Kasumi-1 (cell line): ENCODE measurements around the gene SRPX2.

Experiments
- DNase-seq, 2 experiments: peaks; one replicate each; lab custom pipeline; 2025; lab: John Stamatoyannopoulos, UW

Gene SRPX2, protein sequence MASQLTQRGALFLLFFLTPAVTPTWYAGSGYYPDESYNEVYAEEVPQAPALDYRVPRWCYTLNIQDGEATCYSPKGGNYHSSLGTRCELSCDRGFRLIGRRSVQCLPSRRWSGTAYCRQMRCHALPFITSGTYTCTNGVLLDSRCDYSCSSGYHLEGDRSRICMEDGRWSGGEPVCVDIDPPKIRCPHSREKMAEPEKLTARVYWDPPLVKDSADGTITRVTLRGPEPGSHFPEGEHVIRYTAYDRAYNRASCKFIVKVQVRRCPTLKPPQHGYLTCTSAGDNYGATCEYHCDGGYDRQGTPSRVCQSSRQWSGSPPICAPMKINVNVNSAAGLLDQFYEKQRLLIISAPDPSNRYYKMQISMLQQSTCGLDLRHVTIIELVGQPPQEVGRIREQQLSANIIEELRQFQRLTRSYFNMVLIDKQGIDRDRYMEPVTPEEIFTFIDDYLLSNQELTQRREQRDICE

DNA sequence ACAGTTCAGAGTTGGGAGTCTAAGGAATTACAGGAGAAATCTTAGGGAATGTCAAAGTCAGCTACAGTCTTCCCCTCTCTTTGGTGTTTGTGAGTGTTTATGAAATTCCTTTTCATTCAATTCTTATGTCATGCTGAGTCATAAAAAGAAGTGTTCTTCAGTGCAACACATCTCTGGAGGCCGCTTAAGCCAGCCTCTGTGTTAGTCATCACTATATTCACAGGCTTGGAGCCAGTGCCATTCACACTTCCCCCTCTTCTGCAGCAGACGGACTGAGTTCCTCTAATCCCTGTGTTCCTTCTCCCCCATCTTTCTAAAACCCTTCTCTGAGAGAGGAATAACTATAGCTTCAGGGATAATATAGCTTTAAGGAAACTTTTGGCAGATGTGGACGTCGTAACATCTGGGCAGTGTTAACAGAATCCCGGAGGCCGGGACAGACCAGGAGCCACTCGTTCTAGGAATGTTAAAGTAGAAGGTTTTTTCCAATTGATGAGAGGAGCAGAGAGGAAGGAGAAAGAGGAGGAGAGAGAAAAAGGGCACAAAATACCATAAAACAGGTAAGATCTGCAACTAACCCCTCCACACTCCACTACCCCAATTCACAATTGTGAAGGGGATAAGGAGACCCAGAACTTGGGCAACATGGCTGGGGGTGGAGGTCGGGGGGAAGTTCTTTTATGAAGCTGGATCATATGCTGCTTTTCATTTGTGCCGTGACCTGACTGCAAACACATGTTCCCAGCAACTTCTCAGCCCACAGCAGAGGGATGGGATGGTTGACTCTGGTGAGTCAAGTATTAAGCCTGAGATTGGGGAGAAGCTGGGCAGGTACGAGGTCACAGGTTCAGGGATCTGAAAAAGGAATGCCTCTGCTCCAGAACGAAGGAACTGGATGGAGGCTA is at the start of gene SRPX2:
SRPX2 (plus strand) TSS at position 244 of the 905 bp plus-strand sequence. CDS start 2,124 bp downstream, outside the sequence.
- DNase-seq, result peak; percentile 23 to 36

DNA sequence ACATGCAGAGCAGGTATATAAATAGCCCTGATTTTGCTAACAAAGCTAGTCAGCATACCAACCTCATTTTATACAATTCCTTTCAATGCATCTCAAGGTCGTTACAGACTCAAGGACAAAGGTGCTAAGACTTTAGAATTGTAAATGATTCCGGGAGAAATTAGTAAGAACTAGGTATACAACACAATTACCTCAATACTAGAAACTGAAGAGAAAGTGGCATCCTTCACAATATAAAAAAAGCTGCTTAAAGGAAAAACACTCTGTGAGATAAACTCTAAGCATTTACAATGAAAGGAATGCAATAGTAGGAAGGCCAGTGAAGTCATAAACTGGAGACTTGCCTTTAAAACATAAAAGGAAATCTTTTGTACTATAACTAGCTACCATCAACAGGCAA is 47.4 kb upstream of the SRPX2 start:
- DNase-seq, result no peak

DNA sequence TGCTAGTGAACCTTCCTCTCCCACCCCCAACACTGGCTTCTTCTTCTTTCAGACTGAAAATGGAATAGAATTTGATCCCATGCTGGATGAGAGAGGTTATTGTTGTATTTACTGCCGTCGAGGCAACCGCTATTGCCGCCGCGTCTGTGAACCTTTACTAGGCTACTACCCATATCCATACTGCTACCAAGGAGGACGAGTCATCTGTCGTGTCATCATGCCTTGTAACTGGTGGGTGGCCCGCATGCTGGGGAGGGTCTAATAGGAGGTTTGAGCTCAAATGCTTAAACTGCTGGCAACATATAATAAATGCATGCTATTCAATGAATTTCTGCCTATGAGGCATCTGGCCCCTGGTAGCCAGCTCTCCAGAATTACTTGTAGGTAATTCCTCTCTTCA is 44.5 kb upstream of the SRPX2 start:
- DNase-seq, result no peak

DNA sequence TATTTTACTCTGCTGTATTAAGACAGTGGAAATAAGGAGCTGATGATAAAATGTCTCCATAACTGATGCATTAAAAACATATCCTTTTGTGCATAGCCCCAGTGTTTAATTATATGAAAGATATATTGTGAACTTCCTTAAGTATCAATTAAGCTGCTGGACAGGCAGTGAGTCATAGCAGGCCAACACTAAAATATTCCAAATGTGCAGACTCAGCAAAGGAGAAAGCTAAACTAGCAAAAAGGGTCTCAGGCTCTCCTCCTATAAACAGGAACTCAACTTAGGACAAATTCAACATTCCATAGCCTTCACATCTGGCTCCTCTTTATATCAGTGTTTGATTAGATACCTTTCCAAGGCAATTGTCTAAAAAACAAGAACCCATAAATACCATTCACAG is 43.7 kb upstream of the SRPX2 start:
- DNase-seq, result no peak

DNA sequence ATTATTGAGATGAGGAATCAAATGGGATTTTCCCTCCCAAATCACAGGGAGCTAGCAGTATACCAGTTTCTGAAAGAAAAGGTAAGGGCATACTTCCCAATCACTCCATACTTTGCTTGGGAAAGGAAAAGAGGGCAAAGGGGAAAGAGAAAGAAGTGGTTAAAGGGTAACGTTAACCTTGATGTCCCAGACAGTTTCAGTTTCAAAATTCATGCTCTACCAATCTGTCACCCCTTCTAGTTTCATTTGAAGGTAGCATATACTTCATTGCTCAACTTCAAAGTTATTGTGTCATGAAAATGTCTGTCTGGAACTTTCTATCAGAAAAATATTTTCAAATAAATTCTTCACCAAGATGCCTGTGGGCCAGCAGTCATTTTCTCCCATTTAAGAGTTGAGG is 43.2 kb upstream of the SRPX2 start:
- DNase-seq, result no peak

DNA sequence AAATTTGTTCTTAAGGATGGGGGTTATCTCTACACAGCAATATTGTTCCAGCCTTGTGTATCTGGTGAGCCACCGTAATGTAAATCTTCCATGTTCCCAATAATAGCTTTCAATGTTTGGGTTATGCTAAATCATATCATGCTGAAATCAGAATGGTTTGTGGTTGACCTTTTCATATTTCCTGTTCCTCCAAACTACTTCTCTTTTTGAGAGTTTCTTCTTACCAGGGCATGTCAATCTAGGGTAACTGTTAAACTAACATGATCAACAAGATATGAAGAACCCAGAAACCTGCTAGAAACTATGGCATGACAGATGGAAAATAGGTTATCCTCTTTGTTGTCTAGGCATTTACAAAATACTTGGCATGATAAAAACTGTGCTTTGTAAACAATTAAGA is 37.2 kb upstream of the SRPX2 start:
- peak; percentile 34 to 51 for DNase-seq

DNA sequence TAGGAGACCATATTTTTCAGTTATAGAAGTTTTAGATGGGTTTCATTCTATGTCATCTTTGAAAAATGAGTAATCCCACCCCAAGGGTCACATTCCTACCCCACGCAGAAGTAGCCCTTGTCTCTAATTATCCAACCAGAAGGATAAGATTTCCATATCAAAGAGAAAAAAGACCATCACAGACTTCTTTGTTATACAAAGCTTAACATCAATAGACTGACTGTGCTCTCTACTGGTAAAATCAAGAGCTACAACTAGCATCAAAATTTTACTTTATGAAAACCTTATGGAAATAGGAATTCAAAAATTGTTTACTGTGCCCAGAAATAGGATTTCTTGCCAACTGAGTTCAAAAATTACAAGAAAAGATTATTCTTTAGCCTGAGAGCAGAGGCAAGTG is 34.4 kb upstream of the SRPX2 start:
- DNase-seq, result peak; percentile 1 to 8

DNA sequence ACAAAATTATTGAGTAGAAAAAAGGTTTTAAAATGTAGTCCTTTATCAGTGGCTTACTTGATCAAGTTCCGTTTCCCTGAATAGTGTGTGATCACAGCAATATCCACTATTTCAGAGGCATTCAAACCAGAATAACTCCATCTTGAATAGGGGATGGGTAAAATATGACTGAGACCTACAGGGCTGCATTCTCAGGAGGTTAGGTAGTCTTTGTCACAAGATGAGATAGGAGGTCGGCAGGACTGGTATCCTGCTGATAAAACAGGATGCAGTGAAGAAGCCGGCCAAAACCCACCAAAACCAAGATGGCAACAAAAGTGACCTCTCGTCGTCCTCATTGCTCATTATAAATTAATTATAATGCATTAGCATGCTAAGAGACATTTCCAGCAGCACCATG is 32.0 kb upstream of the SRPX2 start:
- DNase-seq, result no peak

DNA sequence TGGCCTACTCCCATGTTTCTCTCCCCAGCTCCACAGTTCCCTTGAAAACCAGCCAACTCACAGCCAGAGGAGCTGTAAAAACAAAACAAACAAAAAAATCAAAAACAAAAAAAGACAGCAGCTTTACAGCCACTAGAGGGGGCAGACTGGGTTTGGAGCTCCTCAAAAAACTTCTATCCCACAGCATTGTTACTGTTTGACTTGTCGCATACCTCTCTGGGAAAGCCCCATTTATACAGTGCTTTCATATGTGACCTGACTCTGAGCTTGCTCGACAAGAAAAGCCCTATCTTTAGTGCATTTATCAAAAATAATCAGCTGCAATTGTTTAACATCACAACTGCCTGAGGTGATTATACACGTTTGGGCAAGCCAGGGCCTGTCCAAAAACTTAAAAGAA is 29.0 kb upstream of the SRPX2 start:
- peak; percentile 41 to 50 for DNase-seq

DNA sequence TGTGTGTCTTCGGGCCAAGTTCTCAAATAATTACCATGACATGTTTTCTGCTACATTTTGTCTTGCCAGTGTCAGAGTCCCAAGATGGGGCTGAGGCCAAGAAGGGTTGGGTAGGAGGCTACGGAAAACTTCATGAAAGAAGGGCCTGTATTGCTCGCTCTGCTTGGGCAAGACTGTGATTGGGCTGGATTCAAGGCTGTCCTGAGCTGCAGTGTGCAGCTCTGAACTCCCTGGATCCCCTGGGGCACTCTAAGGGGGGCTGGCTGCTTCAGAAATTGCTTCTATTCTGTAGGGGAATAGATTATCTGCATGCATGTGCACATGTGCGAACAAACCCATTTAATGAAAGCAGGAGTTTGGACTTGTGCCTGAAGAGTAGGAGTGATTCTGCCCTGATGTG is 21.0 kb upstream of the SRPX2 start:
- no peak for DNase-seq

DNA sequence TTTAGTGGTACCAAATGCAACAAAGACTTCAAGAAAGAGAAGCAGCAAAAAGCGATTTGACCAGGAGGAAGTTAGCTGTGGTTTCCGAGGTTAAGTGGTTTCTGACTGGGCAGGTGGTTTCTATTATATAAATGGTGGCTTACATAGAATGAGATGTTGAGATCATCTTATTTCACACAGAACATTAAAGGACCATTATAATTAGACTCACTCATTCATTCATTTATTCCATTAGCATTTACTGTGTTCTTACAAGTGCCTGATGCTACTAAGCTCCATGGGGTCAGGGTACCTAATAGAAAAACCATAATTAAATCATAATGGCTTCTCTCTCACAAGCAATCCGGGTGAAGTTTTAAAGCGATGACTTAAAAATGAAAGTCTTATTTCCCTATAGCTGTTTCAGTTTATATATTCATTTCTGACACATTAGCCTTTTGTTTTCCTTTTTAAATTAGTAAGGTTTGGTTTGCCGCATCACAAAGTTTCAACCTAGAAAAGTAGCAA is 18.0 kb upstream of the SRPX2 start:
- peak; percentile 3 to 9 for DNase-seq

DNA sequence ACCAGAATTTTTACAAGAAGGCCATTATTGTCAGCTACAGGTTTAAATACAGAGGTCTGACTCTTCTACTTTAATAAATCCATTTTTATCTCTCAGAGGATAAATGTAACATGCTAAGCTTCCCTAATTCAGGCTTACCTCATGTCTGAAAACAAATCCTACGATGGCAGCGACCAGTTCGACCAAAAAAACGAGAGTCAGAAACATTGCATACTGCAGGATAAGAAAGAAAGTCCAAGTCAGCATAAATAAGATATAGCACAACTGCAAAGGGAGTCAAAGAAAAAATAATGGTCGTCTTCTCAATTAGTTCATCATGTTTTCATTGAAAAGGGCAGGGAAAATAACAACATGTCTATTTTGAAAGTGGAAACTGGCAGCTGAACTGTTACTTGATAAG is 9.0 kb upstream of the SRPX2 start:
- DNase-seq, result no peak

DNA sequence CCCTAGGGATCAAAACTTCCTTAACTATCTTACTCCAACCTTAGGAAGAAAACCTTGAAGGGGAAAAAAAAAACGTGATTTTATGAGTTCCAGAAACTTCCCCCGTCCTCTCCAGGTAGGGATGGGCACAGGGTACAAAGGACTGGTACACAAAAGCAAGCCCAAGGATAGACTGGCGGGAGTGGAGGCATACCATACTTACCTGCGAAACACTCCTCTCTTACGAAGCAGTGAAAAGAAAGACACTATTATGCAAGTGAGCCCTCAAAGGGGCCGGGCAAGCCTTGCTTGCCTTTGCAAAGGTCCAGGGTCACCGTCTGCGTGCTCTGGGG is 8.0 kb upstream of the SRPX2 start:
- no peak for DNase-seq

DNA sequence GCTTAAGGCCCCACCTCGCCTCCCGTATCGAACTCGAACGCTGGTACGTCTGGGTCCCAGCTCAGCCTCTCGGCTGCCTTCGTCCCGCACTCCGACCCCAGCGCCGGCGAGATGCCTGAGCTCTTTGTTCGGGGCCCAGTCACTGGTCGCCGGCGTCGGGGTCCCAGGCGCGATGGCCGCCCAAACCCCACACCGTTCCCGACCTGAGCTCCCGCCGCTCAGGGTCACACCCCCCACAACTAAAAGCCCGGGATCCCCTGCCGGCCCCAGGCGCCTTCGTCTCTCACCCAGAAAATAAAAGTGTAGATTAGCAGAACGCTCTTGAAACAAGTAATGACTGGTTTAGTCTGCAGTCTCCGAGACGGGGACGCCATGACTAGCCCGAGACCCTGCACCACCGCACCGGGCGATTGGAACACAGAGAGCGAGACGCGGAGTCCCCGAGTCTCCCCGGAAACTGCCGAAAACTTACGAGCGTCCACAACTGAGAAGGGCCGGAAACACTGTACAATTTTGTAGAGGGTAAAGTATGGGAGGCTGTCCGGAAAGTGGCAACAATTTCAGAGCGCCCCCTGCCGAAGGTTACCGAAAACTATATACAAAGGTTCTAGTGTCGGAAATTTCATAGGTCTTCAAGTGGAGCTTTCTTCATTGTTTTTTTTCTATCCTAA is 7.5 kb upstream of the SRPX2 start, which contains the start of gene TSPAN6:
TSPAN6 (minus strand) TSS at position 486 of the 671 bp plus-strand sequence; CDS start at position 374, 112 bp downstream.
- DNase-seq, result no peak

DNA sequence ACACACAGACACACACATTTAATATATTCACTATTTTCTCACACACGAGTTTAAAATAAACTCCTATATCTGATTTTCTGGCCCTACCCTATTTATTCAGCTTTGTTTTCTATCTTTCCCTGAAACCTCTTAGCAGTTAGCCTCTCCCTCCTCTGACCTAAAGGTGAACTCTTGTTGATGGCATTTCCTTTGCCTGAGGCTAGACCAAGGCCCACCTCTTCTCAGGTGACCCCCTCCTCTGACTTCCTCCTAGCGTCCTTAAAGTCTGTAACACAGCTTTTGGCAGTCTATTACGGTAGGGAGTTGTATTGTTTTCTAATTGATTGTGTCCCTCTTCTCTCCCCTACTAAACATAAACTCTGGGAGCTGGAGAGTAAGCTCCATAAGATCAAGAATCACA is 1.7 kb upstream of the SRPX2 start:
- DNase-seq, result no peak

DNA sequence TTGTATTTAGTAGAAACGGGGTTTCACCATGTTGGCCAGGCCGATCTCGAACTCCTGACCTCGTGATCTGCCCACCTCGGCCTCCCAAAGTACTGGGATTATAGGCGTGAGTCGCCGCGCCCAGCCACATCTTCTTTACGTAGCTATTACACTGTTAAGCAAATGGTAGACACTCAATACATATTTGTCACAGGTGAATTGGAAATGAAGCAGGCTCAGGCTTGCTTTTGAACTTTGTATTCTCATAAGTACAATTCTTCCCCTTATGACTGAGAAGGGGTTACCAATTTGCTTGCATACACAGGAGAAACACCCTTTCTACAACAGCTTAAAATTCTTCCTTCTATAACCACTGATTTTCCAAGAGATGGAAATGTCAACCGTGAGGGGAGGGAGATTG is 787 bp upstream of the SRPX2 start:
- DNase-seq, result no peak

DNA sequence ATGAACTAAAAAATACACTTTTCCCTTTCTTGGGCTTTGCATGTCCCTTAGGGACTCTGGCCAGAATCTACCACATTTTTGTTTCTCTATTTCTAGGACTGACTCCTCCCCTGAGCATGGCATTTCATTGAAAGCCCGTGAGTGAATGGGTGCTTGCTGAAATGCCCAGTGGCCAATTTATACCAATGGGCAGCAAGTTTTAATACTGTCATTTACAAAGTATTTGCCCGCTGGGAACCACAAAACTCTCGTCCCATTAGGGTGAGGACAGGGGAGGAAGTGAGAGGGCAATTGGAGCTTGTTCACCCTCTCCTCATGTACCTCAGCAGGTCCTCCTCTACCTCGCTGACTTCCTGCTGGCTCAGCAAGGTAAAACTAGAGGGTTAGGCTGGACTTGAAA is 1.1 kb downstream of the SRPX2 start:
- DNase-seq, result no peak

DNA sequence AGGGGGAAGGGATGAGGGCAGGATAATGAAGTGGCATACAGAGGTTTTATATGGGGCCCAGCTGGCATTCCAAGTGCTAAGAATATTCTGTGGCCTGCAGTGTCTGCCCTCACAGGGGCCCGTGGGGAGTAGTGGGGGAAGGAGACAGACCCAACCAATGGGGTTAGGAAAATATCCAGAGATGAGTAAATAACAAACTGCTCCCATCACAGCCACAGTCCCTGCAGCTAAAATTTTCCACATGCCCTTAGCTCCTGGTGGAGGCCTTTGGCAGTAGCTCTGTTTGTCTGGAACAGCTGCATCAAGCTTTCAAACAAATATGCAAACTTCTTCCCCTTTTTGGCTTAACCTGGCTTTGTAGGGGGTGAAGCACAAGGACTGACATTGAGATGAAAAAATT is 3.1 kb downstream of the SRPX2 start:
- DNase-seq, result no peak

DNA sequence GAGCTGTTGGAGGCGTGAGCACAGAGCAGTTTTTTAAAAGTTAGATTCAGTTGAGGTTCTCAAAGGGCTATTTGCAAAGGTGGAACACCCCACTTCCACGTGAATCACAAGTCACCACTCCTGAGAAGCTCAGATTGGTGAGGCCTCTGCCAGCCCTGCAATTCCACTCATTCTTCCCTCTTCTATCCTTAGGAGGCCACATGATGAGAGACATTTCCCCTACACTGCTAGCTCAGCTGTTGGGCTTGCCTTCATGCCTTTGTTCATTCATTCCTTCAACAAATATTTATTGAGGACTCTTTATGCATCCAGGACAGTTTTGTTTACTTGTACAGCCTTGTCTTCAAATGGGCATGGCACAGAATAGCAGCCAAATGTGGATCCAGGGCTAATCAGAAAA is 3.7 kb downstream of the SRPX2 start:
- DNase-seq, result no peak

DNA sequence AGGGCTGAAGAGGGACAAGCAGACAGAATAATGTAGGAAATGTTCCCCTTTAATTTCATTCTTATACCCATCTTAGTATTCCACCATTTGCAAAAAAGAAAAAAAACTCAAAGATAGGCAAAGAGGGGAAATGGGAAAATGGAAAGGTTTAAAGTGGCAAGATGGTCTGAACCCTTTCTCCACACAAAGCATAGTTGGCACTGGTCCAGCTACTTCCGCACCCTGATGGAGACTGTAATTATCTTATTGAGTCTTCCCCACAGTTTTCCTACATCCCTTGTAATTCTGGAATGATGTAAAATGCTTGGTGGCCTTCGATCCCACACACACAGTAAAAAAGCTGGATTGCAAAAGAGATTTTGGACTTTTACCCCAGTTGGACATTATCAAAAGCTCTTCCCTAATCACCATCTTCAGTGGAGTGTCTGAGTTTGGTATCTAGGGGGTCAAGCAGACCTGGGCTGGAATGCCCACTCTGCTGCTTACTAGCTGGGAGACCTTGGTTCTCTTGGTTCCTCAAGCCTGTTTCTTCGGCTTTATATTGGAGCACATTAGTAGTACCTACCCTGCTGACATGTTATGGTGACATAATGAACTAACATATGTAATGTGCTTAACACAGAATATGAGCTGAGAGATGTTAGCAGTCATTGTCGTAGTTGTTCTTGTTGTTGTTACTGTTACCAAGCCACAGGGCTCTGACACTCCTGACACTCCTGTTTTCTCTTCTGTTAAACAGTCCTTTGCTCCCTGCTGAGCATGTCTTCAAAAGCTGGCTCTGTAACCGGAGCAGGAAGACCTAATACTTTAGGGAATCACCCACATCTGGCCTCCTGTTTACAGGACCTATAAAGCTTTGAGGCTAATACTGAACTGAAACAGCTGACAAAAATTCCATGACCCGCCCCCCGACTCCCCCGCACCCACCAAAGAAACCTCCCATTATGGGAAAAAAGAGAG is 4.7 kb downstream of the SRPX2 start:
- no peak for DNase-seq
